ENCODE data around the gene TMEM126B.
"Not testable (repeated sequence)": the region's sequence is repeated elsewhere in the genome, so short reads cannot be mapped to it uniquely, and the experiment has no call there.

TMEM126B gene

GRCh38 chr11:85627998-85628770, at the start of gene TMEM126B:
Gene TMEM126B (plus strand): TSS chr11:85628593. CDS start chr11:85628608, 15 bp downstream.
- peak; percentile 74 for DNase-seq (ENCODE audit: low read depth)

GRCh38 chr11:85582111-85582510, 46.3 kb upstream of the TMEM126B start:
- no peak for DNase-seq (ENCODE audit: low read depth)

- no peak for DNase-seq (ENCODE audit: low read depth)
Measured at GRCh38 chr11:85589373-85589772, 39.0 kb upstream of the TMEM126B start.

- no peak for DNase-seq (ENCODE audit: low read depth)
Measured at GRCh38 chr11:85590848-85591483, 37.4 kb upstream of the TMEM126B start.

- no peak for DNase-seq (ENCODE audit: low read depth)
Measured at GRCh38 chr11:85595285-85595884, 33.0 kb upstream of the TMEM126B start.

- no peak for DNase-seq (ENCODE audit: low read depth)
Measured at GRCh38 chr11:85596886-85597285, 31.5 kb upstream of the TMEM126B start.

GRCh38 chr11:85599083-85599482, 29.3 kb upstream of the TMEM126B start:
- DNase-seq (ENCODE audit: low read depth) = no peak

GRCh38 chr11:85602526-85603213, 25.7 kb upstream of the TMEM126B start:
- DNase-seq (ENCODE audit: low read depth) = no peak

- DNase-seq (ENCODE audit: low read depth) = no peak
Measured at GRCh38 chr11:85603220-85603619, 25.2 kb upstream of the TMEM126B start.

GRCh38 chr11:85606237-85606636, 22.2 kb upstream of the TMEM126B start:
- not testable (repeated sequence) for DNase-seq (ENCODE audit: low read depth)

GRCh38 chr11:85608621-85609020, 19.8 kb upstream of the TMEM126B start:
- not testable (repeated sequence) for DNase-seq (ENCODE audit: low read depth)

- not testable (repeated sequence) for DNase-seq (ENCODE audit: low read depth)
Measured at GRCh38 chr11:85609286-85609685, 19.1 kb upstream of the TMEM126B start.

- DNase-seq (ENCODE audit: low read depth) = not testable (repeated sequence)
Measured at GRCh38 chr11:85611643-85612042, 16.8 kb upstream of the TMEM126B start.

- no peak for DNase-seq (ENCODE audit: low read depth)
Measured at GRCh38 chr11:85619499-85619898, 8.9 kb upstream of the TMEM126B start.

GRCh38 chr11:85620256-85620655, 8.1 kb upstream of the TMEM126B start:
- DNase-seq (ENCODE audit: low read depth) = no peak

GRCh38 chr11:85626496-85626895, 1.9 kb upstream of the TMEM126B start:
- no peak for DNase-seq (ENCODE audit: low read depth)

- peak; percentile 14 for DNase-seq (ENCODE audit: low read depth)
Measured at GRCh38 chr11:85627332-85627997, 928 bp upstream of the TMEM126B start, which contains the start of gene DLG2. Gene DLG2 (minus strand): TSS chr11:85627344.

- no peak for DNase-seq (ENCODE audit: low read depth)
Measured at GRCh38 chr11:85628771-85629341, 463 bp downstream of the TMEM126B start.

GRCh38 chr11:85634747-85635146, 6.4 kb downstream of the TMEM126B start:
- DNase-seq (ENCODE audit: low read depth) = no peak

GRCh38 chr11:85643191-85643614, 14.8 kb downstream of the TMEM126B start:
- DNase-seq (ENCODE audit: low read depth) = no peak

GRCh38 chr11:85647078-85647477, 18.7 kb downstream of the TMEM126B start:
- DNase-seq (ENCODE audit: low read depth) = no peak
